Stimulated activated CD8-positive, alpha-beta memory T cell treated with anti-CD3 and anti-CD28 coated beads, Interleukin-12 subunit alpha, Interleukin-12 subunit beta, amount 100 ng/mL, for 24 hours (primary cell): Measurements from ENCODE around the gene COG1.

Source experiments
- DNase-seq: peaks from one replicate; pipeline ENCODE4 v3.0.0-alpha.2; 2020; ENCODE audit errors: extremely low read depth

COG1 gene

DNA sequence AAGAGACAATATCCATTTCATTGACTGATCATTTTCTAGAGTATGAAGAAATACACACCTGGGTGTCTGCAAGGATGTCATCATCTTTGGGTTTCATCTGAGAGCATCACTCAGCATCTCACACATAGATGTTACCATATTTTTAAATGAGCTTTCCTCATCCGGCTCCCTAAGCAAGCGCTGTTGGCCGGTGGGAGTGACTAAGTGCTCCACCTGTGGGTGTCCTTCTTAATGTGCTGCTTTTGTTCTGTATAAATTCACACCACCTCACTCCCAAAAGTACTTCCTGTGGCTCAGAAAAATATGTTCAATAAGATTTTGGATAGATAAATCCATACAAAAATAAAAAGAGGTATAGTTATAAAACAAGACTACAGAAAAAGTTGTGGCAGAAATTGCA, 20.6 kb upstream of the COG1 start:
- DNase-seq = no peak

DNA sequence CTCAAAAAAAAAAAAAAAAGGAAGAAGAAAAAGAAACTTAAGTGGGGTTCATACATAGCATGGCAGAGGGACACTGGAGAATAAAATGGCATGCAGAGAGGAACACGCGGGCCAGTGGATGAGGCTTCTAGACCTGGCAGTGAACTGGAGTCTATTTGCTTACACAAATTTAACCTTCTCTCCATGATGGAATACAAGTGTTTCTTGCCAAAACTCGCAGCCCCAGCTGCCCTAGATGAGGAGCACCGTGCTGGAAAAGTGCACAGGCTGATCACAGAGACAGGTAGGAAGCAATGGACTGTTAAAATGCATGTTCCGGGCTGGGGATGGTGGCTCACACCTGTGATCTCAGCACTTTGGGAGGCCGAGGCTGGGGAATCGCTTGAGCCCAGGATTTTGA, 18.7 kb upstream of the COG1 start:
- DNase-seq = no peak

DNA sequence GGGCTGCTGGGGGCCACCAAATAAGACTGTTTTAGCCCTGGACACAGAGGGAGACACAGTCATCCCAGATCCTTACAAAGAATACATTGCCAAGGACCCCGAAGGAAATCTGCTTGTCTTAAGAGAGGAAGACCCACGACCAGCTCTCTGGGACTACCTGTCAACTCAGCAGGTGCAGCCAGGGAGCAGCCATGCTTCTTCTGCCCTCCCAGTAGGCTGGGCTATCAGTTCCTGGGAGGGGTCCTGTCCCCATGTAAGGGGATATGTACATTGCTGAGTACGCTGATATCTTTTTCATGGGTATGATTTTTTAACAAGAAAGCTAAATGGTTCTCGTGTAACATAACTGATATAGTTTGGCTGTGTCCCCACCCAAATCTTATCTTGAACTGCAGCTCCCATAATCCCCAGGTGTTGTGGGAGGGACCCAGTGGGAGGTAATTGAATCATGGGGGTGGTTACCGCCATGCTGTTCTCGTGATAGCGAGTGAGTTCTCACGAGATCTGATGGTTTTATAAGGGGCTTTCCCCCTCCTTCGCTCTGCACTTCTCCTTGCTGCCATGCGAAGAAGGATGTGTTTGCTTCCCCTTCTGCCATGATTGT, 16.8 kb upstream of the COG1 start:
- DNase-seq = no peak

DNA sequence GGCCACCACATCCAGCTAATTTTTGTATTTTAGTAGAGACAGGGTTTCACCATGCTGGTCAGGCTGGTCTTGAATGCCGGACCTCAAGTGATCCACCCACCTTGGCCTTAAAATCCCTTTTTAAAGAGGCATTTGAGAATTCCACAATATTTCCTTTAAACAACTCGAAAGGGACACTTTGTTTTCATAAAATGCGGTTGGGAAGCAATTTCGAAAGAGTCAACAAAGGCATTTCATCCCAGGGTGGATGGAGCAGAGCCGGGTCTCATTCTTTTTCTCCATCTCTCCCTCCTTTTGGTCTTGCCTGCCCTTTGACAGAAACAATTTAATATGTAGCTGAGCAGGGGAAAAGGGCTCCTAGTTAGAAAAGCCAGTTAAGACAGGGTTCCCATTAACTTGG, 13.5 kb upstream of the COG1 start:
- DNase-seq = no peak

DNA sequence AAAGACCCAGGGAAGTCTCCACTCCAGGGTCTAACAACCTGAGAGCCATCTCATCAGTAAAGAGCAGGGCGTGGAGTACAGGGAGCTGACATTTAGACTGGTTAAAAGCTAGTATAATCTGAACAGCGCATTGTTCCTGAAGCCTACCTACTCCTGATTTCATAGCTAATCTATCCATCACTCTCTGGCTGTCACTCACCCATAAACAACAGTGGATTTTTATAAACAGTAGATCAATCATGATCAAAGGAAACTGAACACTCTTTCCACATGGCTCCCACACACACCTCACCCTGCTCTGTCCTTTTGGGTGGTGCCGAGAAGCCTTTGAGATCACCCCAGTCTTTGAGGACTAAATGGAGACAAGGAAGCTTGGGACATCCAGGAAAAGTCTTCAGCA, 13.0 kb upstream of the COG1 start:
- DNase-seq = no peak

DNA sequence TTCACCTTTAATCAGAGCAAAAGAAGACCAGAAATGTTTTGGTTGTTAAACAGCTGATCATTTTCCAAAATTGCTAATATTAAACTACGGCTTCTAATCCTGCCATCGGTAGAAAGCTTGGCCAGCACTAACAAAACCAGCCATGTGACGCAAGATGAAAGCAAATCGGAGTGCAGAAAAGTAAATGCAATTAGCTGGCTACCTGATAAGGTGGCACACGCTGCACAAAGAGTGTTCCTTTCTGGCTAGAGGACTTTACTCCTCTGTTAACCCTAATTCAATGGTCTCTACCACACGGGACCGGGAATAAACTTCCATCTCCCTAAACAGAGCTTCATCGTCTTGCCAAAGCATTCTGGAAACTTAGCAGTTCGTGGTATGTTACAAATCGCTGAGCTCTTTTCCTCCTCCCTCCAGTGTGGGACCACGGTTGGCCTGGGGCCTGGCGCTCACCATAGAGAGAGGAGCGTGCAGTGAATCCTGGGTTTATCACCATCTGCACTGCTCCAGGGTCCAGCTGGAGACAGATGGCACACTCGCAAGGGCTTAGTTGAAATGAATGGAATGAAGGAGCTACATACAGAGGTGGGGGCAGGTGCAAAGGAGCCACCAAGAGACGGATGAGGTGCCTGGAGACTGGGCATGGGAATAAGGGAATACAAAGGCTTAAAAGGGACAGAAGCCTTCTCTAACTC, 10.1 kb upstream of the COG1 start:
- DNase-seq = no peak

DNA sequence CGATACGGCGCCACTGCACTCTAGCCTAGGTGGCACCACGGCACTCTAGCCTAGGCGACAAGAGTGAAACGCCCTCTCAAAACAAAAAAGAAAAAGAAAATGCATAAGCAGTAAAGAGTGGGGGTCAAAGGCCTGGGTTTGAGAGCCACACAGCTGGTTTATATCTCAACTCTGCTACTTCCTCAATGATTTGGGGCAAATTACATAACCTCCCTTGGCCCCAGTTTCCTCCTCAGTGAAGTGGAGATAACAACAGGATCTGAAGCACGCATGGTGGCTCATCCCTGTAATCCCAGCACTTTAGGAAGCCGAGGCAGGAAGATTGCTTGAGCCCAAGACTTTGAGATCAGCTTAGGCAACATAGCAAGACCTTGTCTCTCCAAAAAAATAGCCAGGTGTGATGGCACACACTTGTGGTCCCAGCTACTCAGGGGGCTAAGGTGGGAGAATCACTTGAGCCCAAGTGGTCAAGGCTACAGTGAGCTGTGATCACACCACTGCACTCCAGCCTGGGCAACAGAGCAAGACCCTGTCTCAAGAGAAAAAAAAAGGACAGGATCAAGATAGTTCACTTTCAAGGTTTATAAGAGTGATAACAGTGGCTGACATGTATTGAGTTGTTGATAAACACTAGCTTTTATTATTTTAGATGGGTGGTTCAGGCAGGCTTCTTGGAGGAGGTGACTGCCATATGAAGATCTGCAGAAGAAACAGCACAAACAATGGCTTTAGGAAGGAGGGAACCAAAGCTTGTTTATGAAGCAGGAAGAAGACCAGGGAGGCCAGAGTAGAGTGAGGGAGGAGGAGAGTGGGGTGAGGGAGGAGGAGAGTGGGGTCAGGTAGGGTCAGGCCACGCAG, 8.5 kb upstream of the COG1 start:
- no peak for DNase-seq

DNA sequence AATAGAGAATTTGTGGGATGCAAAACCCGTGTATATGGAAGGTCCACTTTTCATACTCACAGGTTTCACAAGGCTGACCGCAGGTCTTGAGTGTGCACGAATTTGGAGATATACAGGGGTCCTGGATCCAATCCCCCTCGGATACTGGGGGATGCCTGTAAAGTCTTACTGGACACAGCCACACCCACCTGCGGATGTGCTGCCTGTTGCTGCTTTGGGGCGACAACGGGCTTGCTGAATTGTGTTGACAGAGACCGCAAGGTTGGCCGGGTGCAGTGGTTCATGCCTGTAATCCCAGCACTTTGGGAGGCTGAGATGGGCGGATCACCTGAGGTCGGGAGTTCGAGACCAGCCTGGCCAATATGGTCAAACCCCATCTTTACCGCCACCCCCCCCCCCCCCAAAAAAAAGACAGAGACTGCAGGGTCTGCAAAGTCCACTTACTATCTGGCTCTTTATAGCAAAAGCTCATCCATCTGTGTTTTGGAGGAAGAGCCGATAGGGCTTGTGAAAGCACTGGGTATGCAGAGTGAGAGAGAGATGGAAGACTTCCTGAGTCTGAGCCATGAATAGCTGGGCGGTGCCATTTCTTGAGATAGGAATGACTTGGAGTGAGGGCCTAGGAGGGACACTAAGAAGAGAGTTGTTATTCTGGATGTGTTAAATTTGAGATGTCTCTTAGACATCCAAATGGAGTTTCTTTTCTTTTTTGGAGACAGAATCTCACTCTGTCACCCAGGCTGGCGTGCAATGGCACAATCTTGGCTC, 6.4 kb upstream of the COG1 start:
- DNase-seq = no peak

DNA sequence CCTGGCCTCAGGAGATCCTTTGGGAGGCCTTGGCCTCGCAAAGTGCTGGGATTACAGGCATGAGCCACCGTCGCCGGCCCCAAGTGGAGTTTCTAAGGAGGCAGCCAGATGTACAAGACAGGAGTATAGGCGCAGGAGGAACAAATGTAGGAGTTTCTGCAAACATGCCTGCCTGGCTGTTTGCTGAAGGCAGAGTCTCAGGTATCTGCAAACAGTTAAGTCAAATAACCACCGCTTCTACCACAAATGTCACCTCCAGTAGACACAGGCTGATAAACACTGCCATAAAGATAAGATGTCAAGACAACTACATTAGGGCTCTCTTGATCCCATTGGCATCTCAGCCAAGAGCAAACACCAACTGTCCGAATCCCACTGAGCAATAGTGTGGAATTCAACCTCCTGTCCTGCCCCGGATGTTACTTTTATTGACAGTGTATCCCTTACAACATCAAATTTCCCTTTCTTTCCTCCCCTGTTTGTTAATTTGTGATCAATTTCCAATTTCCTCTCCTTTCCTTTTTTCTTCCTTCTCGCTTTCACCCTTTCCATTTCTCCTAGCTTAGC, 5.6 kb upstream of the COG1 start:
- no peak for DNase-seq

DNA sequence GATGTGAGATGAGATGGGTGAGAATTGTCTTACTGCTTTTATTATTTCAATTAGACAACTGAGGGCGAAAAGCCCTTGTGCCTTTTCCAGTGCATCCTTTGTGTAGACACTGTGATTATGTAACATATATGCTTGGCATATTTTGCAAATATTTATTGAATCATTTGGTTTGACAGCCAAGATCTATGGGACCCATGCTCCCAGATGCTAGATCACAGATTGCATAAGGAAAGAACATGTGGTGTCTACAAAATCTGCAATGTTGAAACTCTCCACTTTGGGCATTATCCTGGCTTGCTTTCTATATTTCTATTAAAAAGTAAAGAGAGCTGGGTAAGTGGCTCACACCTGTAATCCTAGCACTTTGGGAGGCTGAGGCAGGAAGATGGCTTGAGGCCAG, 4.8 kb upstream of the COG1 start:
- no peak for DNase-seq

DNA sequence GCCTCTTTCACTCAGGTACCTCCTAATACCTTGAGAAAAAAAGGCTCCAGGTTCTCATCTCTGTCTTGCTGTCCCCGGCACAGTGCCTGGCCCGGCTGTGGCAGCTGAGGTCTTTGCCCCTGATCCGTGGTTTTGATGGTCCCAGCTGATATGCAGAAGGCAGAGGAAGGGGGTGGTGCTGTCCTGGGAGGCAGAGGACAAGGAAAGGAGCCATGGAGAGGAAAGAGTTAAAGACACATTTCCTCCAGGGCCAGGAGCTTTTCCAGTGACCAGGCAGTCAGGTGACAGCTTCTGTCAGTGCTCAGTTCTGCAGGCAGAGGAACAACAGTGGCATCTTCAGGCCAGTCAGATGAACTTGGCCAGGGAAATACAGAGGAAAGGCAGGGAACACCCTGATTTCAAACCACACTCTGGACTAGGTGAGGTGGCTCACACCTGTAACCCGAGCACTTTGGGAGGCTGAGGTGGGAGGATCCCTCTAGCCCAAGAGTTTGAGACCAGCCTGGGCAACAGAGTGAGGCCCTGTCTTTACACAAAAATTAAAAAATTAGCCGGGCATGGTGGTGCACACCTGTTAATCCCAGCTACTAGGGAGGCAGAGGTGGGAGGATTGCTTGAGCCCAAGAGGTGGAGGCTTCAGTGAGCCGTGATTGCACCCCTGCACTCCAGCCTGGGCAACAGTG, 3.3 kb upstream of the COG1 start:
- DNase-seq = no peak

DNA sequence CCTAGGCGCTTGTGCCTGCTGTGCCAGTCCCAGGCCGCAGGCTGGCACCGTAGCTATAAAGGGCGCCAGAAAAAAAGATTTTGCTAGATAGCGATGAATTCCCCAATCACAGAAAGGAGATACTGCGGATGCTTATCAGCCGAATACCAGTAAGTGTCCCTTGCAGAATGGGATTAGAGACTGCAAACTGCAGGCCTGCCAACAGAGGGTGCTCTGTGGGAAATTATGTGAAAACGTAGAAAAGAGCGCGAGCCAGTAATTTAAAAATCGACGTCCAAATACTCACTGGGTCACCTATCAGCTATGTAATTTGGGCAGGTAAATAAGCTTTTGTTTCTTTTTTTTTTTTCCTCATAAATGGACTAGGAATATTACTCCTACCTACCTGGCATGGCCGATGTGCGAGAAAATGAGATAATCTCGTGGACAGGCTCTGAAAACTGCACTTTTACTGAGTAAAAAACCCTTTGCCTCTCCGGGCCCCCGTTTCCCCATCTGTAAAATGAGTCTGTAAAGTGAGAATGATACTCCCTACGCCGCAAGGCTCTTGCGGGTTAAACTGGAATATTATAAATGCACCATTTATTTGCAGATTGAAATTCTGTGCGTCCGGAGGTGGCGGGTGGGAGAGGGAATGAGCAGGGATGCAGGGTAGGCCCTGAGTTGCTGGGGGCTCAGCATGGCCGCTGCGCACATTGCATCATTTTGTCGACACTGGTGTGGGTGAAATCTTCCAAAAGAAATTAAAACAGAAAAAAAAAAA, 1.2 kb upstream of the COG1 start:
- DNase-seq = peak; percentile 24

DNA sequence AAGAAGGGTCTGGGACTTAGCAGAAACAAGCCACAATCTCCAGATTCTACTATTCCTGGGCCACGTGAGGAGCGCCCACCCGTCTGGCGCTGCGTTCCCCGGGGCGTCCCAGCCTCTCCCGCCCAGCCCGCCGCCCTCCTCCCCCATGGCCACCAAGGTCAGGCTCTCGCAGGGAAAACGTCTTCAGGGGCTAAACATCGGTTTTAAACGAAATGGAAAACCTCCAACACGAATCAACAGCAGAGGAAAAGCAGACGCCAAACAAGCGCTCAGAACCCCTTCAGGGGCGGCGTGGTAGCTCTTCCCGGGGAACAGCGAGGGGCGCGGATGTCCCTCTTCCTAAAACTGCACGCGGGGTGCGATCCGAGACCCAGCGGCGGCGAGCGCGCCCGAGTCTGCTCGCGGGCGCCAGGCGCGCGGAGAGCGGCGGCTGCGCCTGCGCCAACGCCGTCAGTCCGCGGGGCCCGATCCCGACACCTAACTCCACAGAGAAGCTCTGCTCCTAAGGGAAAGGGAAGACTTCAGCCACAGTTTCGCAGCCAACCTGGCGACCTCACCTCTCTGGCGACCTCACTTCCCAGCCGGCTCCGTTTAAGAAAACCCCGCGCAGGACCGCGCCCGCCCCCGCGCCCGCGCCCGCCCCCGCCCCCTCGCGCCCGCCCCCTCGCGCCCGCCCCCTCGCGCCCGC, 505 bp upstream of the COG1 start:
- DNase-seq = peak; percentile 33

DNA sequence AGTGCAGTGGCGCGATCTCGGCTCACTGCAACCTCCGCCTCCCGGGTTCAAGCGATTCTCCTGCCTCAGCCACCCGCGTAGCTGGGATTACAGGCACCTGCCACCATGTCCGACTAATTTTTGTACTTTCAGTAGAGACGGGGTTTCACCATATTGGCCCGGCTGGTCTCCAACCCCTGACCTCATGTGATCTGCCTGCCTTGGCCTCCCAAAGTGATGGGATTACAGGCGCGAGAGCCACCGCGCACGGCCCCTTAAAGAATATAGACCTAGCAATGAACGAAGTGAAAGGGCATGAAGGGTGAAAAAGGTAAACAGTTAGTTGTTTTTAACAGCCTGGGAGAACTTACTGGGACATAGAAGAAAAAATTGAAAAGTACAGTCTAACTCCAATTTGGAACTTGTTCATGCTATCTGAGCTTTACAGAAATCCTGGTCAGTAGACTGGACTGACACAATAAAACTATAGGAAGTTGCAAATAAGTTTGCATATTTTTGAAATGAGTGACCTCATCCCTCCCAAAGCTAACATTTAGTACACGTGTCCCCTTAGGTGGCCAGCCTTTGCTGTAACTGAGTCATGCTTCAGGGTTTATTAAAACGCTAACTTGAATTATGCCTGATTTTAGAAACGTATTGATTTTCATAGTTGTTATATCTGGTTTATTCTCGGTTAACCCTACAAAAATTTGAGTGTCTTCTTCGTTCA, 1.8 kb downstream of the COG1 start:
- no peak for DNase-seq

DNA sequence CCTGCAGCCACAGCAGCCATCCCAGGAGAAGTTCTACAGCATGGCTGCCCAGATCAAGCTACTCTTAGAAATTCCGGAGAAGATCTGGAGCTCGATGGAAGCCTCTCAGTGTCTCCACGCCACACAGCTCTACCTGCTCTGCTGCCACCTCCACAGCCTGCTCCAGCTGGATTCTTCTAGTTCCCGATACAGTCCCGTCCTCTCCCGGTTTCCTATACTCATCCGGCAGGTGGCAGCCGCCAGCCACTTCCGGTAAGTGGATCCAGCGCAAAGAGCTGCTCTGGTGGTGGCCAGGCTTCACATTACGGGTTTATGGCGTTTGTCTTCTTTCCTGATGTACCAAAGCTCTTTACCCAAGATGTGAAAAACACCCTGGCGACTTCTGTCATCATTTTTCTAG, 3.6 kb downstream of the COG1 start:
- no peak for DNase-seq

DNA sequence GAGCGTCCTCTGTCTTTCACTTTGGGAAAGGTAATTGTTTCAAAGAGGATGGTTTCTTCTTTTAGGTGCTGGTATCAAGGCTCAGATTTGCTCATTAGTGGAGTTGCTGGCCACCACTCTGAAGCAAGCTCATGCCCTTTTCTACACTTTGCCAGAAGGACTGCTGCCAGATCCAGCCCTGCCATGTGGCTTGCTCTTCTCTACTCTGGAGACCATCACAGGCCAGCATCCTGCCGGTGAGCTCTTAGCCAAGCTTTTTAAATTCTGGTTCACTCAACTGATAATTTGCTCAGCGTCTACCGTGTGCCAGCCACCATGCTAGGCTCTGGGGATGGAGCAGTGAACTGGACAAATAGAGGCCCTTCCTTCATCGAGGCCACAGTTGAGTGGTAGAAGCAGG, 4.3 kb downstream of the COG1 start:
- no peak for DNase-seq

DNA sequence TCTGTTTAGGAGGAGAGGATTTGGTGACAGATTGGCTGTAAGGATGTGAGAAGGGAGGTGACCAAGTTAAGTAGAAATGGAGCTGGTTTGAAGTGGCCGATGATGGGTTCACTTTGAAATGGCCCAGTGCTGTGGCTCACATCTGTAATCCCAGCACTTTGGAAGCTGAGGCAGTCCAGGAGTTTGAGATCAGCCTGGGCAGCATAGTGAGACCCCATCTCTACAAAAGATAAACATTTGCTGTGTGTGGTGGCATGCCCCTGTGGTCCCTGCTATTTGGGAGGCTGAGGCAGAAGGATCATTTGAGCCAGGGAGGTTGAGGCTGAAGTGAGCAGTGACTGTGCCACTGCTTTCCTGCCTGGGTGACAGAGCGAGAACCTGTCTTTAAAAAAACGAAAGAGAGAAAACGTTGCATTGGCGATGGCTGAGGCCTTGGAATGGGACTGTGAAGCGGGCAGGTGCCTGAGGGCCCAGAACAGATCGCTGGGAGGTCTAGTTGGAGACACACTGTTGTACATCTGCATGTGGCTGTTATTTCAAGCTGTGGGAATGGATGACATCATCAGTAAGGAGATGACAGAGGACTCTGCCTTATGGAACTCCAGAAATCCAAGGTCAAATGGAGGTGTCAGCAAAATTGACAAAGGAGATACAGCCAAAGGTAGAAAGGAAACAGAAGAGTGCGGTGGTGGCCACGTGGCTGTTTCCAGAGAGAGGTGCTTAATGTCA, 5.5 kb downstream of the COG1 start:
- no peak for DNase-seq

DNA sequence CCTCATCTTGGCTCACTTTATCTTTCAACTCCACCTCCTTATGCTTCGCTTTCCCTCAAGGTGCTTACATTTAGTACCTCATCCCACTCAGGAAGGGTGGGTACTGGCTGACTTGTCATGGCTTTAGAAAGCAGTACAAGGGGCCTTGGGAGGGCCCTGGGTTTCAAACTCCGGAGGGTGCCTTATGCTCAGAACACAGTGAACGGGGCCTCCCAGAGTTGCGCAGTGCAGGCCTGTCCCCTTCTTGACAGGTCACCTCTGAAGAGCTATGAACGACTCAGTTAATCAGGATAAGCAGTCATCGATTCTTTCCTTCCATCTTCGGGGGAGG, 6.0 kb downstream of the COG1 start:
- DNase-seq = no peak
